ENCODE measurements around the gene GAB2. TPM values are rescaled to one million over a fixed set of nuclear protein-coding genes. Genes with fewer than 3 reads are reported as not detected.

Gene GAB2
- total RNA-seq, 1 experiment from 2014 or later, result 10.6 TPM

GRCh38 chr11:78217650-78218541, 199.7 kb downstream of the GAB2 start:
- BruUV-seq (replicated peaks), result no TSS peak
- no peak for DNase-seq
- TF ChIP-seq CTCF (IDR thresholded peaks at IDR 0.05; ENCODE audit: unreplicated experiment), result no peak
- Mint-ChIP-seq H3K4me1 (ENCODE audit: low read depth, unreplicated experiment) (peaks cover 8% of the 10 kb centered on the region), H3K9me3 (ENCODE audit: low read depth, unreplicated experiment) (no peaks in the 10 kb centered on the region), H3K4me3 (ENCODE audit: low read depth, unreplicated experiment) (no peak overlapping the region), H3K27me3 (ENCODE audit: unreplicated experiment) (no peaks in the 10 kb centered on the region), H3K36me3 (ENCODE audit: insufficient read depth, unreplicated experiment) (no peaks in the 10 kb centered on the region), H3K27ac (ENCODE audit: unreplicated experiment) (no peak overlapping the region)
- CTCF ChIA-PET, result interaction anchor here (1.6 kb wide), 1 partner anchor 10 kb away, joined by 3 read pairs; no protein-coding TSS in a partner anchor
- intact Hi-C loops (cut with micrococcal nuclease; ENCODE audit: unreplicated experiment), result no loop called here

- intact Hi-C loops (cut with micrococcal nuclease; ENCODE audit: unreplicated experiment), result no loop called here
These were observed 200.9 kb downstream of the GAB2 start for GRCh38 chr11:78216571-78217287.

GRCh38 chr11:78216021-78216420, 201.6 kb downstream of the GAB2 start:
- no peak for DNase-seq
- CTCF ChIA-PET, result no interaction called here
- TF ChIP-seq CTCF (IDR thresholded peaks at IDR 0.05; ENCODE audit: unreplicated experiment), result no peak
- H3K27me3 Mint-ChIP-seq (ENCODE audit: unreplicated experiment), result no peaks in the 10 kb centered on the region
- H3K4me3 Mint-ChIP-seq (ENCODE audit: low read depth, unreplicated experiment), result no peak overlapping the region
- H3K27ac Mint-ChIP-seq (ENCODE audit: unreplicated experiment), result no peak overlapping the region
- no peaks in the 10 kb centered on the region for H3K9me3 Mint-ChIP-seq (ENCODE audit: low read depth, unreplicated experiment)
- BruUV-seq (replicated peaks), result no TSS peak
- peaks cover 8% of the 10 kb centered on the region for H3K4me1 Mint-ChIP-seq (ENCODE audit: low read depth, unreplicated experiment)
- intact Hi-C loops (cut with micrococcal nuclease; ENCODE audit: unreplicated experiment), result no loop called here
- no peaks in the 10 kb centered on the region for H3K36me3 Mint-ChIP-seq (ENCODE audit: insufficient read depth, unreplicated experiment)

More at GRCh38 chr11:78216571-78217287, 200.9 kb downstream of the GAB2 start:
- Mint-ChIP-seq H3K27ac (ENCODE audit: unreplicated experiment) (no peak overlapping the region), H3K9me3 (ENCODE audit: low read depth, unreplicated experiment) (no peaks in the 10 kb centered on the region), H3K36me3 (ENCODE audit: insufficient read depth, unreplicated experiment) (no peaks in the 10 kb centered on the region), H3K4me1 (ENCODE audit: low read depth, unreplicated experiment) (peaks cover 8% of the 10 kb centered on the region), H3K27me3 (ENCODE audit: unreplicated experiment) (no peaks in the 10 kb centered on the region), H3K4me3 (ENCODE audit: low read depth, unreplicated experiment) (no peak overlapping the region)
- DNase-seq, result no peak
- no TSS peak for BruUV-seq (replicated peaks)
- CTCF ChIA-PET, result no interaction called here
- no peak for TF ChIP-seq CTCF (IDR thresholded peaks at IDR 0.05; ENCODE audit: unreplicated experiment)

GRCh38 chr11:78214331-78215194, 203.1 kb downstream of the GAB2 start:
- no peaks in the 10 kb centered on the region for H3K27me3 Mint-ChIP-seq (ENCODE audit: unreplicated experiment)
- H3K36me3 Mint-ChIP-seq (ENCODE audit: insufficient read depth, unreplicated experiment), result peaks cover 5% of the 10 kb centered on the region
- H3K4me1 Mint-ChIP-seq (ENCODE audit: low read depth, unreplicated experiment), result peaks cover 8% of the 10 kb centered on the region
- no peak overlapping the region for H3K4me3 Mint-ChIP-seq (ENCODE audit: low read depth, unreplicated experiment)
- no peak for DNase-seq
- intact Hi-C loops (cut with micrococcal nuclease; ENCODE audit: unreplicated experiment), result no loop called here
- H3K27ac Mint-ChIP-seq (ENCODE audit: unreplicated experiment), result no peak overlapping the region
- CTCF ChIA-PET, result no interaction called here
- TF ChIP-seq CTCF (IDR thresholded peaks at IDR 0.05; ENCODE audit: unreplicated experiment), result no peak
- no TSS peak for BruUV-seq (replicated peaks)
- H3K9me3 Mint-ChIP-seq (ENCODE audit: low read depth, unreplicated experiment), result no peaks in the 10 kb centered on the region

Data from Calu3 (cell line).